Esophagus squamous epithelium (tissue), 5 donors: Measurements from ENCODE around the gene MALSU1. TPM values are rescaled to one million over a fixed set of nuclear protein-coding genes. Genes with fewer than 3 reads are reported as not detected.

Experiments used
- DNase-seq: peaks from one replicate; lab custom pipeline; 2025; lab: John Stamatoyannopoulos, UW
- H3K27ac ChIP-seq, 4 donors: fragments of 200-600 bp; sonication (generic); one replicate each; pipeline ENCODE4 v1.5.1; 2016 to 2019; ENCODE audit warnings: mild to moderate bottlenecking in 1 of 4
- H3K27me3 ChIP-seq, 4 donors: fragments of 200-600 bp; sonication (generic); 1 replicate in 3 of 4; 2 replicates in 1 of 4; pipeline versions ENCODE4 v1.5.1 to v1.6.0; 2017 to 2021; ENCODE audit warnings: antibody characterized with exemption in 1 of 4
- H3K36me3 ChIP-seq, 3 donors: fragments of 200-600 bp; sonication (generic); one replicate each; pipeline ENCODE4 v1.5.1; 2016 to 2019
- H3K4me1 ChIP-seq, 3 donors: fragments of 200-600 bp; sonication (generic); one replicate each; pipeline ENCODE4 v1.5.1; 2017 to 2019
- H3K4me3 ChIP-seq, 4 donors: fragments of 200-600 bp; sonication (generic); 1 replicate in 3 of 4; 2 replicates in 1 of 4; pipeline ENCODE4 v1.5.1; 2016 to 2019; ENCODE audit warnings: mild to moderate bottlenecking in 2 of 4, moderate library complexity in 1 of 4
- H3K9me3 ChIP-seq, 3 donors: fragments of 200-600 bp; sonication (generic); one replicate each; pipeline ENCODE4 v1.5.1; 2016 to 2019
- CTCF ChIP-seq, 6 experiments: fragments of 450-650 bp in 4 of 6; fragments of 200-600 bp in 2 of 6; sonication (generic) in 2 of 6; IDR thresholded peaks; one replicate each; pipeline ENCODE4 v1.5.1; 2016 to 2019; ENCODE audit warnings: antibody characterized with exemption in 6 of 6, mild to moderate bottlenecking in 4 of 6, moderate library complexity in 4 of 6
- POLR2A ChIP-seq, 4 donors: fragments of 450-650 bp; IDR thresholded peaks; one replicate each; pipeline ENCODE4 v1.6.1; 2017; ENCODE audit warnings: antibody characterized with exemption in 4 of 4, mild to moderate bottlenecking in 4 of 4, moderate library complexity in 3 of 4
- WGBS, 2 donors: methylation state at CpG; one replicate each; pipeline ENCODE4 v1.1.5; 2018; 5-methylcytosine and 5-hydroxymethylcytosine counted together
- intact Hi-C: fragments of 100-400 bp; cut with DNase I; formaldehyde crosslinking; loops from one replicate; pipeline ENCODE4 v1.15.0; 2022
- total RNA-seq, 4 donors: library from RNA; depleted of rRNA; stranded (reverse); fragments of >200 nt; gene quantifications; one replicate each; pipeline ENCODE4 v1.1.0, GENCODE V29; 2016
- donor health status: DM: yes; HTN: yes; CAD: no.

MALSU1 gene
- total RNA-seq, 4 donors from 2014 or later = 32.6 to 55.1 (median 49.3) TPM

- Histone ChIP-seq H3K27me3 (peaks cover 0 to 20% (median 0%) of the 10 kb centered on the region in 4 donors), H3K4me1 (peaks cover 0 to 30% (median 0%) of the 10 kb centered on the region in 3 donors), H3K4me3 (no peak overlapping the region), H3K9me3 (no peaks in the 10 kb centered on the region), H3K36me3 (no peaks in the 10 kb centered on the region), H3K27ac (no peak overlapping the region)
- no peak for DNase-seq
- TF ChIP-seq CTCF (IDR thresholded peaks at IDR 0.05) (peak in 3 of 6 experiments; percentile 31 to 60 (median 57)), POLR2A (IDR thresholded peaks at IDR 0.05) (no peak)
- intact Hi-C loops = no loop called here
- 10 to 13% methylated on average over 6 of the region's 6 CpGs for WGBS, 2 donors
Observed at GRCh38 chr7:23357190-23358093, 58.3 kb downstream of the MALSU1 start.

DNA sequence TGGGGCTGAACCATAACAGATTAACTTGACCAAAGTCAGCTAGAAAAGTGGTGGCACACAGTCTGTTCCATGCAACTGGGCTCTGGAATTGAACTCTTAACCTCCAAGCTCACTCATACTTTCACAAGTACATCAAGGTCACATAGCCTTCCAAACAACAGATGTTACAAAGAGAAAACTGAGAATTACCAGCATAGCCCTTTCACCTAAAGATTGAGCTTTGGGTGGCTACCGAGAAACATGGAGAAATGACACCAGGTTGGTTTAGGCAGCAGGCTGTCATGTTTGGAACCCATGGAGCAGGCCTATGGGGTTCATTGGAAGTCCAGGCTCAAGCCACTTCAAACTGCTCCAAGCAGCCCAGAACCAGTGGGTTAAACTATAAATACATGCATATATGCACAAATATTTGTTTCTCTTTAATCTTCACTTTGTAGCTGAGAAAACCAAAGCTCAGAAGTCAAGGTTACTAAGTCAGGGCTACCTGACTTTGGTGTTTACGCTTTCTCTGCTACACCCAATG, 59.1 kb downstream of the MALSU1 start:
- intact Hi-C loops = no loop called here
- H3K27me3 ChIP-seq = peaks cover 0 to 16% (median 0%) of the 10 kb centered on the region in 4 donors
- WGBS, 2 donors = 93 to 100% methylated on average over 2 of the region's 2 CpGs
- no peak overlapping the region for H3K27ac ChIP-seq
- peaks cover 0 to 22% (median 0%) of the 10 kb centered on the region in 3 donors for H3K4me1 ChIP-seq
- no peak for DNase-seq
- no peak overlapping the region for H3K4me3 ChIP-seq
- H3K9me3 ChIP-seq = no peaks in the 10 kb centered on the region
- no peaks in the 10 kb centered on the region for H3K36me3 ChIP-seq
- no peak for TF ChIP-seq CTCF (IDR thresholded peaks at IDR 0.05)
- TF ChIP-seq POLR2A (IDR thresholded peaks at IDR 0.05) = no peak

Other genes with a start within 250 kb of the MALSU1 start
- 10 to 100 TPM; 16.3 to 26.9 (median 20.5) TPM for gene KLHL7, start 193.6 kb upstream of the MALSU1 start, total RNA-seq
- gene NUP42, start 117.3 kb upstream of the MALSU1 start, total RNA-seq = 10 to 100 TPM; 15.5 to 34.3 (median 29.1) TPM
- 100 to 1,000 TPM in 2 of 4 donors, 10 to 100 TPM in 2; 34.5 to 187 (median 107) TPM for gene GPNMB, start 52.6 kb upstream of the MALSU1 start, total RNA-seq
- 1 to 10 TPM; 1.3 to 9.3 (median 7.2) TPM for gene IGF2BP3, start 171.2 kb downstream of the MALSU1 start, total RNA-seq
- gene TRA2A, start 232.6 kb downstream of the MALSU1 start, total RNA-seq = 10 to 100 TPM; 23.7 to 54.0 (median 38.9) TPM